Naive thymus-derived CD8-positive, alpha-beta T cell (primary cell): ENCODE results near the gene CSNK2B. TPM values are rescaled to one million over a fixed set of nuclear protein-coding genes. Genes with fewer than 3 reads are reported as not detected.

Experiments used
- ATAC-seq, 2 donors: fragments of 150-1000 bp; cut with Tn5 transposase in 1 of 2; sonication (Bioruptor Pico), chemical (Tn5 transposase) in 1 of 2; 1 replicate in 1 of 2; 2 replicates in 1 of 2; pipeline ENCODE4 v1.10.0; 2021; ENCODE audit warnings: mild to moderate bottlenecking in 2 of 2, moderate library complexity in 2 of 2
- POLR2A ChIA-PET: fragments of 350-600 bp; sonication (Branson Sonifier 250); formaldehyde crosslinking; loops from one replicate; lab custom pipeline; 2021; ENCODE audit warnings: antibody characterized with exemption; lab: Charles Lee
- DNase-seq, 10 donors: peaks; one replicate each; pipeline versions ENCODE4 v3.0.0 to v3.0.0-alpha.2; 2020 to 2022
- H3K27ac Mint-ChIP-seq, 10 donors: one replicate each; pipeline ENCODE4 v1.8.0; 2020 to 2022; ENCODE audit warnings: mild to moderate bottlenecking in 10 of 10, mixed read lengths in 10 of 10, moderate library complexity in 4 of 10, inconsistent platforms in 1 of 10
- H3K27me3 Mint-ChIP-seq, 5 donors: one replicate each; pipeline ENCODE4 v1.8.0; 2021 to 2022; ENCODE audit warnings: mixed read lengths in 5 of 5
- H3K36me3 Mint-ChIP-seq, 3 donors: one replicate each; pipeline ENCODE4 v1.8.0; 2020 to 2022; ENCODE audit warnings: mixed read lengths in 3 of 3, mild to moderate bottlenecking in 2 of 3, inconsistent platforms in 1 of 3
- H3K4me1 Mint-ChIP-seq, 4 donors: one replicate each; pipeline ENCODE4 v1.8.0; 2021 to 2022; ENCODE audit warnings: mixed read lengths in 4 of 4
- H3K4me3 Mint-ChIP-seq, 10 donors: one replicate each; pipeline ENCODE4 v1.8.0; 2020 to 2022; ENCODE audit warnings: mild to moderate bottlenecking in 10 of 10, mixed read lengths in 10 of 10, moderate library complexity in 6 of 10, inconsistent platforms in 1 of 10
- H3K9me3 Mint-ChIP-seq, 9 donors: one replicate each; pipeline ENCODE4 v1.8.0; 2020 to 2022; ENCODE audit warnings: mixed read lengths in 9 of 9, mild to moderate bottlenecking in 3 of 9, inconsistent platforms in 1 of 9, moderate library complexity in 1 of 9
- polyA plus RNA-seq, 3 donors: library from polyadenylated mRNA; unstranded; fragments of 300-500 nt; fragmentation: Illumina TruSeq; gene quantifications; one replicate each; pipeline ENCODE4 v1.2.3, GENCODE V29; 2021
- total RNA-seq, 8 experiments: library from RNA in 2 of 8; stranded (reverse) in 2 of 8; gene quantifications; one replicate each; pipeline ENCODE4 v1.2.3 and lab custom pipeline; 2021 to 2026

The CSNK2B gene
- total and polyA plus RNA-seq, 5 experiments from 2014 or later: 131 to 230 (median 214) TPM

- peak overlapping the region in 4 of 10 donors; percentile 7 to 86 (median 47) for H3K27ac Mint-ChIP-seq
- H3K27me3 Mint-ChIP-seq: no peaks in the 10 kb centered on the region
- H3K9me3 Mint-ChIP-seq: no peaks in the 10 kb centered on the region
- H3K4me3 Mint-ChIP-seq: no peak overlapping the region
- no peaks in the 10 kb centered on the region for H3K36me3 Mint-ChIP-seq
- DNase-seq (no peak), ATAC-seq (no peak)
- POLR2A ChIA-PET: interaction anchor here (0.6 to 0.7 kb wide), 2 partner anchors 14 to 58 kb away, joined by 3 to 7 read pairs; partner anchors contain the start of gene BAG6
- H3K4me1 Mint-ChIP-seq: peaks cover 18 to 28% (median 25%) of the 10 kb centered on the region in 4 donors
These were observed 44.8 kb downstream of the CSNK2B start for GRCh38 chr6:31710523-31711219.

- H3K9me3 Mint-ChIP-seq: no peaks in the 10 kb centered on the region
- no peak overlapping the region for H3K4me3 Mint-ChIP-seq
- H3K27ac Mint-ChIP-seq: peak overlapping the region in 1 of 10 donors; percentile 29
- POLR2A ChIA-PET: interaction anchor here (0.6 to 1.2 kb wide), 4 partner anchors 8 to 16 kb away, joined by 3 to 4 read pairs (median 3); partner anchors contain the start of genes ABHD16A and MPIG6B
- no peaks in the 10 kb centered on the region for H3K27me3 Mint-ChIP-seq
- no peaks in the 10 kb centered on the region for H3K36me3 Mint-ChIP-seq
- DNase-seq (no peak), ATAC-seq (no peak)
- H3K4me1 Mint-ChIP-seq: peaks cover 18 to 28% (median 25%) of the 10 kb centered on the region in 4 donors
These were observed 45.4 kb downstream of the CSNK2B start for GRCh38 chr6:31711233-31711632.

DNA sequence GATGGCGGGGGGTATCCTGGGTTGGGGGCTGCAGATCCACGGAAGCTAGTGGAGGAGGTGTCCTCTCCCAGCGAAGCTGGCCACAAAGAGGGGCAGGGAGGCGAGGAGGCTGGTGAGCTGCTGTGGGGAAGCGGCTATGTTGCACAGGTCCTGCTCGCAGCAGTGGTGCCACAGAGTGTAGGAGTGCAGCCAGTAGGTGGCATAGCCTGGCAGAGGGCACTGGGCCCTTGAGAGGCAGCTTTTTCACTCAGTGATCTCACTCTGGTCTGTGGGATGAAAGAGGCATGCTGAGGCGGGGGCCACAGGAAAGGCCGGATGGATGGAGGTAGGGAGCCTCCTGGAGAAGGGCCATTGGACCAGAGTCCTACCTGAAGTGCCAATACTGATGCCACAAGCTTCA lies 46.4 kb downstream of the CSNK2B start:
- no peak overlapping the region for H3K4me3 Mint-ChIP-seq
- peak overlapping the region in 3 of 10 donors; percentile 50 to 71 (median 58) for H3K27ac Mint-ChIP-seq
- no peak for DNase-seq
- no peaks in the 10 kb centered on the region for H3K27me3 Mint-ChIP-seq
- POLR2A ChIA-PET: interaction anchor here (1.2 kb wide), 1 partner anchor 11 kb away, joined by 3 read pairs; the partner anchor contains the start of gene MPIG6B
- H3K4me1 Mint-ChIP-seq: peaks cover 18 to 28% (median 25%) of the 10 kb centered on the region in 4 donors
- ATAC-seq: peak; percentile 39 to 43
- H3K36me3 Mint-ChIP-seq: no peaks in the 10 kb centered on the region
- H3K9me3 Mint-ChIP-seq: no peaks in the 10 kb centered on the region

DNA sequence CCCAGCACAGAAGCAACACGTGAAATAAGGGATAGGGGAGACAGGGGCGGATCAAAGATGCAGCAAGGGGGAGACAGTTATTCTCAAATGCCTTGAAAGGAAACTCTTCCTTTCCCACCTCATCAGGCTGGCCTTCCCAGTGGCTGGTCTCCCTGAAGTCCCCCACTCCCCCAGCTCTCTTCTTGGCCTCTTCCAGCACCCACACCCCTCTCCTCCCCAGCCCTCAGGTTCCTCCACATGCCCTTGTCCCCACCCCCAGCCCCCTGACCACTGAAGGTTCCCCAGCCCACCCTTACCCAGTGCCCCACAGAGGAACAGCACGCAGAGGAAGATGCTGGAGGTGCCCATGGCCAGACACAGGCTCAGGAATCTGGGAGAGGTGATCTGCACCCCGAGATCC lies 47.6 kb downstream of the CSNK2B start:
- DNase-seq (no peak), ATAC-seq (no peak)
- Mint-ChIP-seq H3K27me3 (no peaks in the 10 kb centered on the region), H3K36me3 (no peaks in the 10 kb centered on the region), H3K9me3 (no peaks in the 10 kb centered on the region), H3K4me3 (no peak overlapping the region), H3K27ac (peak overlapping the region in 3 of 10 donors; percentile 27 to 56 (median 31)), H3K4me1 (peaks cover 18 to 28% (median 25%) of the 10 kb centered on the region in 4 donors)
- POLR2A ChIA-PET: interaction anchor here (1.0 kb wide), 1 partner anchor 10 kb away, joined by 5 read pairs; the partner anchor contains the start of gene ABHD16A

- Mint-ChIP-seq H3K27ac (peak overlapping the region in 7 of 10 donors; percentile 10 to 88 (median 75)), H3K4me3 (peak overlapping the region in 1 of 10 donors; percentile 5), H3K4me1 (peaks cover 18 to 28% (median 25%) of the 10 kb centered on the region in 4 donors), H3K27me3 (no peaks in the 10 kb centered on the region), H3K9me3 (no peaks in the 10 kb centered on the region), H3K36me3 (no peaks in the 10 kb centered on the region)
- POLR2A ChIA-PET: interaction anchor here (1.0 kb wide), 1 partner anchor 11 kb away, joined by 5 read pairs; the partner anchor contains the start of gene ABHD16A
- ATAC-seq: no peak
- no peak for DNase-seq
These were observed 48.3 kb downstream of the CSNK2B start for GRCh38 chr6:31713991-31714684.

GRCh38 chr6:31715022-31715958 lies 49.4 kb downstream of the CSNK2B start, which contains the start of gene LY6G6D:
TSS of gene LY6G6D (plus strand) at chr6:31715348. CDS start at chr6:31715356, 8 bp downstream.
- no peak for DNase-seq
- H3K4me3 Mint-ChIP-seq: peak within 1 kb of the TSS in 1 of 10 donors; percentile 5
- ATAC-seq: no peak
- peaks cover 22 to 28% (median 25%) of the 10 kb centered on the region in 4 donors for H3K4me1 Mint-ChIP-seq
- H3K27me3 Mint-ChIP-seq: no peaks in the 10 kb centered on the region
- H3K27ac Mint-ChIP-seq: peak within 1 kb of the TSS in 7 of 10 donors; percentile 10 to 88 (median 75)
- POLR2A ChIA-PET: interaction anchor here (0.7 to 1.0 kb wide), 3 partner anchors 8 to 139 kb away, joined by 3 to 4 read pairs (median 3); partner anchors contain the start of genes ABHD16A and MPIG6B
- H3K9me3 Mint-ChIP-seq: no peaks in the 10 kb centered on the region
- H3K36me3 Mint-ChIP-seq: no peaks in the 10 kb centered on the region

DNA sequence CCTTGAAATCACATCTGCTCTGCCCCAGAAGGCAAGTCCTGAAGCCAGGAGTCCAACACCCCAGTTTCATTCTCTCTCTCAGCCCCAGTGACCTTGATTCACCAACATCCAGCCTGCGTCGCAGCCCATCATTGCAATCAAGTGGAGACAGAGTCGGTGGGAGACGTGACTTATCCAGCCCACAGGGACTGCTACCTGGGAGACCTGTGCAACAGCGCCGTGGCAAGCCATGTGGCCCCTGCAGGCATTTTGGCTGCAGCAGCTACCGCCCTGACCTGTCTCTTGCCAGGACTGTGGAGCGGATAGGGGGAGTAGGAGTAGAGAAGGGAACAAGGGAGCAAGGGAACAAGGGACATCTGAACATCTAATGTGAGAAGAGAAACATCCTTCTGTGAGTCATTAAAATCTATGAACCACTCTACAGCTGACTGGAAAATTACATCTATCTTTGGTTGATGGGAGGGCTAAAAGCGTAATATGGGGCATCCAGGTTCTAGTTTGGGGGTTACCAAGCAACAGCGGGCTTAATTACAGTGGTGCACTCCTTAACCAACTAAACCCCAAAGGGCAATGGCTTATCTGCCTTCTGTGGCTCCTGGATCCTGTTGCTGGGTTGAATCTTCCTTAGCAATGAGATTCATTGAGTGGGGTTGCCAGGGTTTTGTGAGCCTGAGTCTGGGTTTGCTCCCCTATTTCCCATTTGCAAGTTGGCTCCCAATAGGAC lies 51.8 kb downstream of the CSNK2B start:
- POLR2A ChIA-PET: no interaction called here
- Mint-ChIP-seq H3K36me3 (no peaks in the 10 kb centered on the region), H3K9me3 (no peaks in the 10 kb centered on the region), H3K27ac (no peak overlapping the region), H3K4me1 (peaks cover 8 to 15% (median 11%) of the 10 kb centered on the region in 4 donors), H3K27me3 (no peaks in the 10 kb centered on the region), H3K4me3 (no peak overlapping the region)
- no peak for ATAC-seq
- no peak for DNase-seq

DNA sequence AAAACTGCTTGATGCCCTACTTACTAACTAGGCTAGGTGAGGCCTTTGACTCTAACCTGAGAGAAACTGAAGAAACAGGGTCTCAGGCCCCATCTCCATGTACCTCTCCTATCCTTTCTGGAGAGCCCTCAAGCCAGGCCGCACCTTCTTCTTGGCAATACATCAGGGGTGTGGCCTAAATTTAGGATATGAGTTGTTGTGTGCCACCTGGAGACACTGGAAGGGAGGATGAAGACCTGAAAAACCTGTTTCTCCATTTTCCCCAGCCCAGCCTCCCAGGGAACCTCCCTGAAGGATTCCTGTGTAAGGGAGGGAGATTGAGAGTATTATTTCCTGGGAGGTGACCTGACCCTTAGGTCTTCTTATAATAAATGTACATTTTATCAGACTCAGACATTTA lies 52.4 kb downstream of the CSNK2B start:
- Mint-ChIP-seq H3K4me1 (peaks cover 9 to 15% (median 13%) of the 10 kb centered on the region in 4 donors), H3K9me3 (no peaks in the 10 kb centered on the region), H3K4me3 (no peak overlapping the region), H3K36me3 (no peaks in the 10 kb centered on the region), H3K27me3 (no peaks in the 10 kb centered on the region), H3K27ac (no peak overlapping the region)
- ATAC-seq (no peak), DNase-seq (no peak)
- POLR2A ChIA-PET: no interaction called here

DNA sequence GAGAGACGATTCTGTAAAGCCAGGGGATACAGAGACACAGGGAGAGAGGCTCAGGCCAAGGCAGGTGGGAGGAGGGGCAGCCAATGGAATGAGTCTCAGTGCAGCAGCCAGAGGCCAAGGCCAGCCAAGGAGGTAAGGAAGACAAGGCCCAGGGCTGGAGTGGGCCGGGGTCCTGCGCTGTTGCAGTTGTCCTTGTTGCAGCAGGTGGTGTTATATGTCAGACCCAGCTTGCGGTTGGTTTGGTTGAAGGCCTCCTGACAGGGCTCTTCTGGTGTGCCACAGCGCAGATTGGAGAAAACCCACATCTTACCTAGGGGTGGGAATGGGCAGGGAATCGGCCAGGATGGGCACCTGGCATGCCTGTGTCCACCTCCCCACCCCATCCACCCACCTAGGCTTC lies 53.1 kb downstream of the CSNK2B start:
- no peak overlapping the region for H3K4me3 Mint-ChIP-seq
- peak overlapping the region in 1 of 10 donors; percentile 56 for H3K27ac Mint-ChIP-seq
- POLR2A ChIA-PET: no interaction called here
- ATAC-seq (no peak), DNase-seq (no peak)
- peaks cover 10 to 17% (median 14%) of the 10 kb centered on the region in 4 donors for H3K4me1 Mint-ChIP-seq
- no peaks in the 10 kb centered on the region for H3K27me3 Mint-ChIP-seq
- no peaks in the 10 kb centered on the region for H3K9me3 Mint-ChIP-seq
- H3K36me3 Mint-ChIP-seq: no peaks in the 10 kb centered on the region
